NCI-H1436 (cell line): Measurements from ENCODE around the gene IL17C.

Source experiments
- DNase-seq: peaks from one replicate; lab custom pipeline; 2025; lab: John Stamatoyannopoulos, UW

IL17C gene

GRCh38 chr16:88627531-88628411 lies 10.6 kb upstream of the IL17C start:
- no peak for DNase-seq

- no peak for DNase-seq
Measured at GRCh38 chr16:88628512-88628974, 9.8 kb upstream of the IL17C start.

GRCh38 chr16:88629835-88630234 lies 8.5 kb upstream of the IL17C start:
- no peak for DNase-seq

- DNase-seq: no peak
Measured at GRCh38 chr16:88630433-88630832, 7.9 kb upstream of the IL17C start.

- no peak for DNase-seq
Measured at GRCh38 chr16:88630941-88631340, 7.4 kb upstream of the IL17C start.

GRCh38 chr16:88631384-88631783 lies 7.0 kb upstream of the IL17C start:
- no peak for DNase-seq

- no peak for DNase-seq
Measured at GRCh38 chr16:88631920-88632586, 6.3 kb upstream of the IL17C start.

- no peak for DNase-seq
Measured at GRCh38 chr16:88632587-88632930, 5.8 kb upstream of the IL17C start.

- no peak for DNase-seq
Measured at GRCh38 chr16:88633684-88634140, 4.7 kb upstream of the IL17C start.

GRCh38 chr16:88634141-88634993 lies 4.0 kb upstream of the IL17C start:
- DNase-seq: no peak

- DNase-seq: peak; percentile 64
Measured at GRCh38 chr16:88634994-88635670, 3.2 kb upstream of the IL17C start.

GRCh38 chr16:88635671-88636319 lies 2.6 kb upstream of the IL17C start:
- peak; percentile 80 for DNase-seq

- no peak for DNase-seq
Measured at GRCh38 chr16:88636488-88637265, 1.7 kb upstream of the IL17C start.

- DNase-seq: no peak
Measured at GRCh38 chr16:88639231-88640038, 1.1 kb downstream of the IL17C start.

- DNase-seq: no peak
Measured at GRCh38 chr16:88640039-88640495, 1.7 kb downstream of the IL17C start.

- no peak for DNase-seq
Measured at GRCh38 chr16:88640498-88641247, 2.3 kb downstream of the IL17C start.

GRCh38 chr16:88642881-88643643 lies 4.7 kb downstream of the IL17C start:
- DNase-seq: no peak

- no peak for DNase-seq
Measured at GRCh38 chr16:88643644-88643932, 5.2 kb downstream of the IL17C start.
